PC-3 (cell line): ENCODE results near the gene PAGE2B. TPM values are rescaled to one million over a fixed set of nuclear protein-coding genes. Genes with fewer than 3 reads are reported as not detected.

Experiments used
- ATAC-seq: fragments of 200-7000 bp; cut with Tn5 transposase; 2 replicates; pipeline ENCODE4 v1.9.1; 2020; ENCODE audit warnings: mild to moderate bottlenecking, moderate library complexity
- BruUV-seq: library from RNA; stranded (reverse); fragments of 400-500 nt; replicated peaks from 2 replicates; lab custom pipeline; 2021; lab: Mats Ljungman, UMichigan
- CTCF ChIA-PET: fragments of 300-600 bp; sonication (Branson Sonifier 250); formaldehyde crosslinking; loops from one replicate; lab custom pipeline; 2022; ENCODE audit warnings: antibody characterized with exemption; lab: Charles Lee
- POLR2A ChIA-PET: fragments of 300-600 bp; sonication (Branson Sonifier 250); formaldehyde crosslinking; loops from one replicate; lab custom pipeline; 2022; ENCODE audit warnings: antibody characterized with exemption; ENCODE audit not compliant: unreplicated experiment; lab: Charles Lee
- DNase-seq: peaks from one replicate; pipeline ENCODE4 v3.0.0-alpha.2; 2015
- H2AFZ ChIP-seq: fragments of 300-600 bp; sonication (generic); 2 replicates; pipeline ENCODE4 v1.6.0; 2016; ENCODE audit warnings: antibody characterized with exemption, low read length
- H3F3A ChIP-seq: fragments of 300-600 bp; sonication (generic); one replicate; pipeline ENCODE4 v1.6.0; 2017; ENCODE audit warnings: antibody characterized with exemption, low read length, control low read depth, mild to moderate bottlenecking; ENCODE audit not compliant: unreplicated experiment
- H3K27ac ChIP-seq: fragments of 300-600 bp; sonication (generic); 2 replicates; pipeline ENCODE4 v1.5.1; 2016; ENCODE audit warnings: mild to moderate bottlenecking, low read length
- H3K27me3 ChIP-seq: fragments of 300-600 bp; sonication (generic); 2 replicates; pipeline ENCODE4 v1.6.1; 2016; ENCODE audit warnings: low read length, mixed read lengths
- H3K36me3 ChIP-seq: fragments of 300-600 bp; sonication (generic); 2 replicates; pipeline ENCODE4 v1.6.1; 2016; ENCODE audit warnings: low read depth, mixed run types, low read length, mixed read lengths
- H3K4me1 ChIP-seq: fragments of 300-600 bp; sonication (generic); 2 replicates; pipeline ENCODE4 v1.5.1; 2016; ENCODE audit warnings: low read length; ENCODE audit not compliant: insufficient read depth
- H3K4me2 ChIP-seq: fragments of 300-600 bp; sonication (generic); 2 replicates; pipeline ENCODE4 v1.6.0; 2016; ENCODE audit warnings: low read length
- H3K4me3 ChIP-seq: fragments of 300-600 bp; sonication (generic); 2 replicates; pipeline ENCODE4 v1.5.1; 2016; ENCODE audit warnings: mild to moderate bottlenecking, low read length, mixed read lengths
- H3K79me2 ChIP-seq: fragments of 300-600 bp; sonication (generic); 2 replicates; pipeline ENCODE4 v1.6.1; 2017; ENCODE audit warnings: low read length, mixed read lengths
- H3K9ac ChIP-seq: fragments of 300-600 bp; sonication (generic); 2 replicates; pipeline ENCODE4 v1.6.0; 2016; ENCODE audit warnings: mild to moderate bottlenecking, low read length
- H3K9me2 ChIP-seq: fragments of 300-600 bp; sonication (generic); replicated peaks from 2 replicates; pipeline ENCODE4 v1.6.1; 2016; ENCODE audit warnings: mixed run types, low read length, mixed read lengths
- H3K9me3 ChIP-seq: fragments of 300-600 bp; sonication (generic); 2 replicates; pipeline ENCODE4 v1.6.1; 2016; ENCODE audit warnings: low read length, mixed read lengths
- H4K20me1 ChIP-seq: fragments of 300-600 bp; sonication (generic); 2 replicates; pipeline ENCODE4 v1.6.1; 2016; ENCODE audit warnings: low read length, mixed read lengths
- CTCF ChIP-seq: fragments of 300-600 bp; sonication (generic); conservative IDR thresholded peaks from 2 replicates; pipeline ENCODE4 v1.5.1; 2017; ENCODE audit warnings: antibody characterized with exemption, low read depth, mild to moderate bottlenecking, low read length
- EZH2 ChIP-seq: fragments of 300-600 bp; sonication (generic); IDR thresholded peaks from one replicate; pipeline ENCODE4 v1.6.1; 2017; ENCODE audit warnings: antibody characterized with exemption, mild to moderate bottlenecking, low read length; ENCODE audit not compliant: unreplicated experiment
- EZH2phosphoT487 ChIP-seq: fragments of 300-600 bp; sonication (generic); IDR thresholded peaks from 2 replicates; pipeline ENCODE4 v1.6.1; 2018; ENCODE audit warnings: mild to moderate bottlenecking, antibody characterized with exemption, low read length, borderline replicate concordance
- intact Hi-C: fragments of 100-400 bp; cut with micrococcal nuclease; formaldehyde crosslinking; loops from 2 replicates; pipeline ENCODE4 v1.9.0; 2023
- total RNA-seq: library from RNA; depleted of rRNA; stranded (reverse); fragments of >200 nt; gene quantifications from 2 replicates; pipeline ENCODE4 v1.2.3, GENCODE V29; 2014

The PAGE2B gene
- total RNA-seq, 1 experiment from 2014 or later = not detected

- Histone ChIP-seq H4K20me1 (no peaks in the 10 kb centered on the region), H3K9me3 (no peaks in the 10 kb centered on the region), H3K36me3 (no peaks in the 10 kb centered on the region), H3K4me3 (no peak overlapping the region), H3K27ac (peak overlapping the region; percentile 35; the same call in 1 of the 2 replicates), H3K9ac (no peak overlapping the region), H3F3A (no peaks in the 10 kb centered on the region), H3K4me2 (no peak overlapping the region), H3K79me2 (no peaks in the 10 kb centered on the region), H2AFZ (no peak overlapping the region), H3K27me3 (no peaks in the 10 kb centered on the region), H3K4me1 (peaks cover 14% of the 10 kb centered on the region), H3K9me2 (no peaks in the 10 kb centered on the region)
- CTCF ChIA-PET = no interaction called here
- BruUV-seq = no TSS peak
- DNase-seq (no peak), ATAC-seq (no peak)
- POLR2A ChIA-PET = no interaction called here
- intact Hi-C loops = no loop called here
- TF ChIP-seq CTCF (no peak), EZH2phosphoT487 (no peak)
Observed at GRCh38 chrX:55026840-55027239, 48.0 kb upstream of the PAGE2B start.

GRCh38 chrX:55028040-55028439, 46.8 kb upstream of the PAGE2B start:
- DNase-seq (no peak), ATAC-seq (no peak)
- no TSS peak for BruUV-seq
- no peak overlapping the region for H3K27ac ChIP-seq
- no peak overlapping the region for H3K4me2 ChIP-seq
- no peaks in the 10 kb centered on the region for H3K36me3 ChIP-seq
- H3F3A ChIP-seq = no peaks in the 10 kb centered on the region
- ChIA-PET POLR2A (no interaction called here), CTCF (no interaction called here)
- no peak for TF ChIP-seq CTCF
- TF ChIP-seq EZH2 = no peak
- TF ChIP-seq EZH2phosphoT487 = no peak
- H3K9me2 ChIP-seq = no peaks in the 10 kb centered on the region
- no peaks in the 10 kb centered on the region for H3K79me2 ChIP-seq
- H3K4me1 ChIP-seq = peaks cover 14% of the 10 kb centered on the region
- H3K4me3 ChIP-seq = no peak overlapping the region
- no peaks in the 10 kb centered on the region for H3K27me3 ChIP-seq
- H3K9me3 ChIP-seq = no peaks in the 10 kb centered on the region
- no peak overlapping the region for H3K9ac ChIP-seq
- intact Hi-C loops = no loop called here
- no peak overlapping the region for H2AFZ ChIP-seq
- no peaks in the 10 kb centered on the region for H4K20me1 ChIP-seq

- intact Hi-C loops = no loop called here
- CTCF ChIA-PET = no interaction called here
Observed at GRCh38 chrX:55028611-55029010, 46.2 kb upstream of the PAGE2B start.

More at GRCh38 chrX:55028611-55029010, 46.2 kb upstream of the PAGE2B start:
- Histone ChIP-seq H2AFZ (no peak overlapping the region), H3K79me2 (no peaks in the 10 kb centered on the region), H3K4me1 (peaks cover 14% of the 10 kb centered on the region), H3K27ac (no peak overlapping the region), H3K27me3 (no peaks in the 10 kb centered on the region), H3K4me3 (no peak overlapping the region), H3F3A (no peaks in the 10 kb centered on the region), H3K36me3 (no peaks in the 10 kb centered on the region), H3K4me2 (no peak overlapping the region), H3K9me2 (no peaks in the 10 kb centered on the region), H3K9ac (no peak overlapping the region), H3K9me3 (no peaks in the 10 kb centered on the region), H4K20me1 (no peaks in the 10 kb centered on the region)
- TF ChIP-seq EZH2 (no peak), CTCF (no peak), EZH2phosphoT487 (no peak)
- BruUV-seq = no TSS peak
- POLR2A ChIA-PET = no interaction called here
- no peak for DNase-seq
- no peak for ATAC-seq
